ENCODE data around the gene ARMH3.
A peak's percentile ranks its signal among the peaks of the same experiment; 100 is the strongest.

The ARMH3 gene

DNA sequence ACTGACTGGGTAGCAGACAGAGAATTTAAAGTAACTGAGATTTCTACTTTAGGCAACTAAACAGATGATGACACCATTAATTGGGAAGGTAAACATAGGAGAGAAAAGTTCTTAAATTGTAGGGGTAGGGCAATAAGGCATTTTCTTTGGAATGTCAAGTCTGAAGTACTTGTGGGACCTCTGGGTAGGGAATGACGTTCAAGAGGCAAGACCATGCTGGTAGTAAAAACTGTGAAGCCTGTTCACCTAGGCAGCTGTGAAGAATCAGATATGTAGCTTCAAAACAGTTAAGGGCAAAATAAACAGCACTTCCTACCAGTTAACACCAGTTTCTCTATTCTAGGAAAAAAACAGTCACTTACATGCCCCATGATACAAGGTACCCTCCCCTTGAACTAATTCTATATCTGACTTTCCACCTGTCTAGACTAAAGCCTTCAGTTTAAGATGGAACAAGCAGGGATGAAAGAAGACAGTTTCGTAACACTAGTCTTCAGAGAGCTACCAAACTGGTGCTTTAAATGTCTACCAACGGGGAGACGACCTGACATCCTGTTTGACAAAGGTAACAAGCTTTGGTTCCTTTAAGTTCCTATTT, 149.3 kb downstream of the ARMH3 start:
- no peak overlapping the region for H3K4me3 ChIP-seq (ENCODE audit: low read depth, low read length)
- no peak for DNase-seq (ENCODE audit: low read depth)

DNA sequence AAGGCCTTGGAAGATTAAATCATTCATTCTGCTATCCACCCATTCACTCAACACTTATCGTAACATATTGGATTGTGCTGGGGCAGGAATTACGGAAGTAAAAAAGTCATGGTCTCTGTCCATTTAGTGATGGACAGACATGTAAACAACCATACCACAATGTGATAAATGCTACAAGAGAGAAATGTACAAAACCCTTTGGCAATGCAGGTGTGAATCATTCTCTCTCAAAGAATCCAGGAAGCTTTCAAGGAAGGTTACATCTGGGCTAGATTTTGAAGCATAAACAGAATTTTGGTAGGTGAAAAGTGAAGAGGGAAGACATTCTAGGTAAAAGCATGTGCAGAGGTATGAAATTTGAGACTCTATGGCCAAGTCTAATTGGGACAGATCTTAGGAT, 150.7 kb downstream of the ARMH3 start:
- no peak for DNase-seq (ENCODE audit: low read depth)
- no peak overlapping the region for H3K4me3 ChIP-seq (ENCODE audit: low read depth, low read length)

DNA sequence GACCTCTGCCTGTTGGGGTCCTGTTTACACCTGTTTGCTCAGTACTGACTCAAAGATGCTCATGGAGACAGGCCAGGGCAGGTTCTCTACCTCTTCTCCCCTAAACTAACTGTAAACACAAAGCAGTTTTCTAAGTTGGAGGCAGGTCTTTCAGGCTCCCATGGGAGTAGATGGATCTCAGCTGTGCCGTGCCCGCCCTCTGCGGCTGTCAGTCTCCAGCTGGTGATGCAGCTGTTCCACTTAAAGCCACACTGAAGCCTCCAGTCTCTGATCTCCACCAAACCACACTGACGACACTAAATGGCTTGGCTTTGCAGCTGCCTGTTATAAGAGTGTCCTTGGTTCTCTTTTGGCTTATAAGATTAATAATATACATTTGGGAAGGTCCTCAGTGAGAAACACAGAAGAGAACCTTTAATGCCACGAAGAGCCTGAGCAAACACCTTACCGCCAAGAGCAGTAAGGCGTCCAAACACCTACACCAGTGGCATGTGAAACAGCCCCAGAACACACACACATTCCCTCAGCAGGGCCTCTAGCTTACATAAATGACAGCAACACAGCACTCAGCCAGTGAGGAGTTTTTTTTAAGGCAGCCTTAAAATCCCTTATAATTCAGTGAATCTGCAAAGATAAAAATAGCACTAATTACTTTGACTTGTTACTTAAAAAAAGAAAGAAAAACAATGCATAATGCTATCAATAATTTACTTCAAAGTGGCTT, 152.0 kb downstream of the ARMH3 start:
- peak; percentile 55 for DNase-seq (ENCODE audit: low read depth)

DNA sequence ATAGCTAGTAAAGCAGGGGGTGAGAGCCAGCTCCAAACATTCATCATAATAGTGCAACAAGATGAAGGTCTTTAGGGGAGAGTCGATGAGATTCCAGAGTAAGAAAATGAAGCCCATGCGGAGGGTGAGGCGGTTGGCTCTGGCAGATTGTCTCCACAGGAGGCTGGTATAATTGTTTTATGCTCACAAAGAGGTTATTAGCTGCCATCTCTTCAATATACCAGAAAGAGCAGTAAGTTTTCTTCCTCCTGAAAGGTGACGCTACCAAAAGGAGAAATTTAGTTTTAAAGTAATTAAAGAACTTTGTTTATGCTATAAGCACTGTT, 153.2 kb downstream of the ARMH3 start:
- H3K4me3 ChIP-seq (ENCODE audit: low read depth, low read length): no peak overlapping the region
- DNase-seq (ENCODE audit: low read depth): no peak

More for the DNA sequence above, 152.0 kb downstream of the ARMH3 start:
- H3K4me3 ChIP-seq (ENCODE audit: low read depth, low read length): no peak overlapping the region

DNA sequence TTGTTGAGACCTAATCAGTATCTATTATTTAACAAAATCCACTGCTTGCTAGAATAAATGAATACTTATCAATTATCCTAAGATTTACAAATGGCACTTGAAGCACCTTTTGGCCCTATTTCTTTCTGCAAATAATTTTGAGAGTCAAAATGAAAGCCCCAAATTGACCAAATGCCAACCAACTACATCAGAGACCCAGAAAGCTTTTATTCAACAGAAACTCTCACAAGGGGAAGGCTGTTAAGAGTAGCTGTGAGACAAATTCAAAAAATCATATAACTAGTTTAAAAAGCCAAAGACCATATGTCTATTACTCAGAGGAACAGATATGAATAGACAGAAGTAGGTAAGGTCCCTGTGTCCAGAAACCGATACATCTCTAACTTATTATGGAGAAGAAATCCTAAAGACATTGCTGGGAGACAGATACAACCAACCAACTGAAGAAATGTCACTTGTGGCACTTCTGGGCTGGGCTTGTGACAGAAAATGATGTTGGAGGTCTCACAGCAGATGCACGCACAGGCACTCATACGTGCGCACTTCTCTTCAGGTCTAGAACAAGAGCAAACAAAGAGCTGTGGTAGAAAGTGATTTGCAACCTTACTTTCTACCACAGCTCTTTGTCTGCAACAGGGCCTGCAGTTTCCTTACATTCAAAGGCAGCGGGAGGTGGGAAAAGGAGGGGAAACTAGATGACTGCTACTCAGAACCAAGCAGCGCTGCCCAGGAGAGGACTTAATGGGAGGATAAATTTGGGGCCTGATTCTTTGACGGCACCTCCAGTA, 153.7 kb downstream of the ARMH3 start:
- H3K4me3 ChIP-seq (ENCODE audit: low read depth, low read length): no peak overlapping the region
- no peak for DNase-seq (ENCODE audit: low read depth)

DNA sequence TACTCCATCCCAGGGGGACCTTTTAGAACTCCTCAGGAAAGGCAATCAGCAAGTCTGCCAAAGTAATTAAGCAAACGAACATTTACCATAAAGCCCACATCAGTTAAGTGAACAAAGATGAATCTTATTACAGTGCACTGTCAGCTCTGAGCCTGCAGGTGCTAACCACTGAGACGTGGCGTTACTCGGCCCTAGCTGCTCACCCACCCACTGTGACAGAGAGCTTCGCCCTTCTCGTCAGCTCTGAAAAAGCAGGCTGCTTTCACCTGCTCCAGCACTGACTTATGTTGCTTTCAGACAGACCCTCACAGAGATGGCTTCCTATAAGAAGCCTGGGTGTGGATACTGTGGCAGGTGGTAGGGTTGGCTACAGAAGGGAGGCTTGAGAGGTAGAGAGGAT, 154.6 kb downstream of the ARMH3 start:
- DNase-seq (ENCODE audit: low read depth): no peak

DNA sequence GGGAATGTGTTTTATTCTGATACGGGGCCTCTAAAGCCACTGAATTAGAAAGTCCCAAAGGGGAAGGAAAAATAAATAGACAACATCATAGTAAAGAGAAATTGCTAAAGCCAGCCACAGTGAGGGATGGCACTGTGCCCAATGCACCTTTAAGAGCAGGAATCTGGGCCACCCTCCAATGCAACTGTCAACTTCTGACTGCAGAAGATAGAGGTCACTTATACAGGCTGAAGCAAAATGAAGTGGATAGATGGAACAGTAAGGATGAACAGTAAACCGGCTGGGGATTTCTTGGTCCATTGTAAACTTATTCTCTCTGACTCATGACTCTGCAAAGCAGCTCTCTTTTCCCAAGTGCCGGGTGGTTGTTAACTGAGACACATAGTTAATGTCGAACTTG, 158.3 kb downstream of the ARMH3 start:
- peak; percentile 8 for DNase-seq (ENCODE audit: low read depth)
- no peak overlapping the region for H3K4me3 ChIP-seq (ENCODE audit: low read depth, low read length)

More for the DNA sequence above, 154.6 kb downstream of the ARMH3 start:
- H3K4me3 ChIP-seq (ENCODE audit: low read depth, low read length): no peak overlapping the region

DNA sequence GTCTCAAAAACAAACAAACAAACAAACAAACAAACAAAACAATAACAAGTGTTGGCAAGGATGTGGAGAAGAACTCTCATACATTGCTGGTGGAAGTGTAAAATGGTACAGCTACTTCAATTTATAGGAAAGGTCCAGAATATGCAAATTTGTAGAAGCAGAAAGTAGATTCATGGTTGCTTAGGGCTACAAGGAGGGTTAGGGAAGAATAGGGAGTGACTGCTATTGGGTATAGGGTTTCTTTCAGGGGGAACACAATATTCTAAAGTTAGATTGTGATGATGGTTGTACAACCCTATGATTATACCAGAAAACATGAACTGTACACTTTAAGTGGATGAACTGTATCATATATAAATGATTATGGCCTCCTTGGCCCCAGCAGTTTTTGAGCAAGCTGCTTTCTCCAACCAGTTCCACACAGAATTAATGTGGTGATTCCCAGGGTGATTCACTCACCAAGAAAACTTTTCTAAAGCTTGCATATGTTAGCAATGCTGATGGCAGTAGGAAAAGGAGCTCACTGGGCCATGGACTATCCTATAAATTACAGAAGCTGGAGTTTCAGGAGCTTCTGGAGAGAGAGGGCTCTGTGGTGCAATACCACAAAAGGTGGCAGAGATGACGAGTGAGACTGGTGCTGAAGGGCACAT, 159.6 kb downstream of the ARMH3 start:
- no peak for DNase-seq (ENCODE audit: low read depth)
- no peak overlapping the region for H3K4me3 ChIP-seq (ENCODE audit: low read depth, low read length)

DNA sequence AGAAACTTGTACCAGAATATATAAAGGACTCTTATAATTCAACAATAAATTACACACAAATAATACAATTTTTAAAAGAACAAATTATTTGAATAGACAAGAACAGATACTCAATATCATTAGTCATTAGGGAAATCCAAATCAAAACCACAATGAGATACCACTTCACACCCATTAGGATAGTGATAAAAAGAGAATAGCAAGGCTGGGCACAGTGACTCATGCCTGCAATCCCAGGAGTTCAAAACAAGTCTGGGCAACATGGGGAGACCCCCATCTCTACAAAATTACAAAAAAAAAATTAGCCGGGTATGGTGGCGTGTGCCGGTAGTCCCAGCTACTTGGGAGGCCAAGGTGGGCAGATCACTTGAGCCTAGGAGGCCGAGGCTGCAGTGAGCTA, 160.2 kb downstream of the ARMH3 start:
- H3K4me3 ChIP-seq (ENCODE audit: low read depth, low read length): no peak overlapping the region
- no peak for DNase-seq (ENCODE audit: low read depth)

DNA sequence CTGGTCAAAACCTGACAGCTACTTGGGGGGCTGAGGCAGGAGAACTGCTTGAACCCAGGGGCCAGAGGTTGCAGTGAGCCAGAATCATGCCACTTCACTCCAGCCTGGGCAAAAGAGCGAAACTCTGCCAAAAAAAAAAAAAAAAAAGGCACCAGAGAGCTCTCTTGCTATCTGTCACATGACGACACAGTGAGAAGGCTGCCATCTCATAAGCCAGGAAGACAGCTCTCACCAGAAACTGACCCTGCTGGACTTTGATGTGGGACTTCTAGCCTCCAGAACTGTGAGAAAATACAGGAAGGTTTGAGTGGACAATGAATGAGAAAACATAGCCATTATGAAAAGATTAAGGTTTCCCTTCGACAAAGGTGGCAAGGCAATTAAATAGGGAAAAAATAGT, 161.2 kb downstream of the ARMH3 start:
- DNase-seq (ENCODE audit: low read depth): no peak
- no peak overlapping the region for H3K4me3 ChIP-seq (ENCODE audit: low read depth, low read length)

DNA sequence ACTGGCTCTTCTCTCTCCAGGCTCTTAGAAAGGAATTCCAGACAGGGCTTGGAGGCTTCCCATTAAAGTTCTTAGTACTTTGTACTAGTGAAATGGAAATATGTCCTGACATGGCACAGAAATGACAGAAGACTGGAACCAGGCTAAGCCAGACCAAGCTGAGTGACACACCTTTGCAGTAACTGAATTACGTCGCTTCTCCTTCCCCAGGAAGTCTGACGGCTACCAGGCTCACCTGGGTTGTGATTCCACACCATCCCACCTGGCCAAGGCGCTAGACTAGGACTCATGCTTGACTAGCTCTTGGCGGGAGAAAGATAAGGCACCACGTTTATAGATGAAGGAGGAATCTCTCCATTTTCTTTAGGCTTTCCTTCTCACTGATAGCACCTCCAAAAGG, 161.7 kb downstream of the ARMH3 start:
- H3K4me3 ChIP-seq (ENCODE audit: low read depth, low read length): no peak overlapping the region
- DNase-seq (ENCODE audit: low read depth): no peak

DNA sequence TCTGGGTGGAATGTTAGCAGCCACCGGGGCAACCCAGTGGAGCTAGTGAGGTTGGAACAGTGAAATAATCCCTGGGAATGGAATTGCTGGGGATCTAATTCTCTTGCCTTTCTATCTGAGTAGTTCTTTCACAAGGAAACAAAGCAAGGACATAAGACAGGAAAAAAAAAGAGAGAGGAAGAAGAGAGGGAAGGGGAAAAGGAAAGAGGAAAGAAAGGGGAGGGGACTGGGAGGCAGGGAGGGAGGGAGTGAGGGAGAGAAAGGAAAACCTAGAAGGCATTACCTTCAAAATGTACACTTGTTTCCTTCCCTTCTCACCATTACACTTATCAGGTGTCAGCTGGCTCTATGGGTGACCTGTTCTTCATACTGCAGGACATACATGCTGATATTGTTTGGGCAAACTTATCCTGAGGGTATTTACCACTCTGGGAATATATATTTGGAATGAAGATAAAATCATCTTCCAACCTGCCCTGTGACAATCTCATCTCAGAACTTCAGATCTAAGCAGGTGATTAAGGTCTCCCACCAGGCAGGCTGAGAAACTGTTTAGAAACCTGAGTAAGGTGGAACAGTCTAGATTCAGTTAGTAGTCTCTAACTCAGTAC, 162.4 kb downstream of the ARMH3 start:
- no peak overlapping the region for H3K4me3 ChIP-seq (ENCODE audit: low read depth, low read length)
- no peak for DNase-seq (ENCODE audit: low read depth)

DNA sequence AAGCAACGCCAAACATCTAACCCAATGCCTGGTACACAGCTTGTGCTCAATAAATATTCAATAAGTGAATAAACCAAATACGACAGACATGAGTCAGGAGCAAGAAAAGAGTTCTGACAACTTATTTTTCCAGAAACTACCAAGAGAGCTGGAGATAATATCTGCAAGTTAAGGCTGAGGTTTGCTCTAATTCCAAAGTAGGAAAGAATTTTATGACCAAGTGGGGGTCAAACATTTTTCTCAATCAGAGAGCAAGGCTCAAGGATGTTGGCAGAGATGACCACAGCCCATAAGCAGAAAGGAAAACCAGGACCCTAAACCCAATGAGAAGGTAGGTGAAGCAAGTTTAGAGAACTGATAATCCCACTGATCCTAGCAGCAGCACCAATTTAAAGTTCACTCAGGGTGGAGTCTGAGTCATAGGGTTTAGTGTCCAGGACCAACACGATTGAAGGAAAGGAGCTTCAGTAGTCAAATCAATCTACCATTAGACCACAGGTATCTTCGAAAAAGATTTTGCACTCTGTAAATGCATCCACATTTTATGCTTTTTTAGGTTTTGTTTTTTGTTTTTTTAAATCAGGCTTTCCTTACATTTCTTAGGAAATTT, 163.1 kb downstream of the ARMH3 start:
- no peak for DNase-seq (ENCODE audit: low read depth)

DNA sequence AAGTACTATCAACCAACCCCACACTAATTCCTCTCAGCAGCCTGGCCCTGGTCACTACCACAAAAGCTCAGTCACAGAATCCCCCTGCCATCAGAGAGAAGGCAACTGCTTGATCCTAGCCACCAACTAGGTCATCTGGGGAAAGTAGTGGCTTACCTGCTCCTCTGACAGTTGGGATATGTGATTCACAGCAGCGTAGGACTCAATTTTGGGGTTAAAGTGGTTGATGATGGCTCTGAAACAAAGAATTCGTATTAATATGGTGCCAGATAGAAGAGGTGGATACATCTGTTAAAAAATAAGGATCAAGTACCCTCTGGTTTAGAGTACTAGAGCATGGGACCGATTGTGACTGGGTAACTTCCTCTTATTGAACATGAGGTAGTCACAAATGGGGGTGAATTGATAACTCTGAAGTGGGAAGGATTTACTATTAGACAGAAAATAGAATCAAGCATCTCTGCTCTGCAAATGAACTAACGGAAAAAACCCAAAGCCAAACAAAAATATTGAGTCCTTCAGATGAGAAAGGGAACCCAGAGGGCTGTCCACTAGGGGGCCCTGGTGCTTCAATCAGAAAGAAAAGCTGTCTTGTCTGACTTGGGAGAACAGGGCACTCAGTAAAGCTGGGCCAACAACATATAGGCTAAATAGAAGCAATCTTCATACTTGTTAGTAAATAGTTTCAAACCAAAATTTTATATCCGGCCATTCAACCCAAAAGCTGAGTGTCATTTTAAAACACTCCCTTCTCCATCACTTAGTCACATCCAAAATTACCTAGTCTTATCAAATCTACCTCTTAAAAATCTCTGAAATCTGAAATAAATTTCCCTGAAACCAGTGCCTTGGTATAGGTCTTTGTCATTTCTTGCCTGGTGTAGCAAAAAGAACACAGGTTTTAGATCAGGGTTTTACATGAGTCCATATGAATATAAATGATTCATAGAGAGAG, 166.4 kb downstream of the ARMH3 start:
- peak; percentile 32 for DNase-seq (ENCODE audit: low read depth)
- no peak overlapping the region for H3K4me3 ChIP-seq (ENCODE audit: low read depth, low read length)

More for the DNA sequence above, 163.1 kb downstream of the ARMH3 start:
- H3K4me3 ChIP-seq (ENCODE audit: low read depth, low read length): no peak overlapping the region

DNA sequence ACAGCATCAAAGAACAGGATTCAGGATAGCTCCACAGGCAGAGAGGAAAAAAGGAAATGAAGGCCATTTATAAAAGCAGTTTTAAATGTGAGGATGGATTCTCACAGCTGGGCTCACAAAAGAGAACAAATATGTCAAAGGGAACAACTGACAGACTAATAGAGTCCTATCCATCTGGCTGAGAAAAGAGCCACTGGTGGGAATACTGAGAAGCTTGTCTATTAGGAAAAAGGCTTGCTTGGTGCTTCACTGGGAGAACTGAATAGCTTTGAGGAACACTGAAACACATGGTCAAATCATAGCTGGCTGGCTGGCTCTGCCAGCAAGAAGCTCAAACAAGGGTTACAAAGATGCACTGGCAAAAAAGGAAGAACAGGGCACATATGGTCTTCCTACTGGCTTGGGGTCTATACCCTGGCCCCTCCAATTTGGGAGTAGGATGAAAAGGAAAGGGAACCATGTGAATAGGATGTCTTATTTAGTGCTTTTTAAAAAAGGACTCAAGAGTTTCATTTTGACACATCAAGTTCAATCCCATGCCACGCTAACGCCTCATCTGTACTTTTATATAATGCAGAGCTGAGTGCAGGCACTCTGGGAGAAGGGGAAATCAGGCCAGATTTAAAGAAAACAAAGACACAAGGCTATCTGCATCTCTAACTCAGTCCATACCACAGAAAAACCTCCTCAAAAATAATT, 167.6 kb downstream of the ARMH3 start:
- DNase-seq (ENCODE audit: low read depth): no peak
- no peak overlapping the region for H3K4me3 ChIP-seq (ENCODE audit: low read depth, low read length)

DNA sequence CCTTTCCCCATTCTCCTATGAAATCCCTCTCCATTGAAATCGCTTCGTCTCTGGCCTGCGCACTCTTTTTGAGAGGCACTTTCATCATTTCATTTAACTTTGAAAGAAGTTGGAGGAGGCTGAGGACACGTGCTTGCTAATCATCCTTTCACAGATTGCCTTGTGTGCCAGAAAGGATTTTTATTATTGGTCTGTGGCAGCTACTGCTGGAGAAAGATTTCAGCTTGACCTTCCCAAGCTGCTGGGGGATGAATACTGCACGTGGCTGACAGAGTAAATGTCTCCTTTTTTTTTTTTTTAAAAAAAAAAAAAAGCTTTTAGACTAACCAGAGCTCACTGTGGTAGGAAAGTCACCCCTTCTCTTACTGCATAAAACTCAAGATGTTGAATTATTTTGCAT, 168.2 kb downstream of the ARMH3 start:
- no peak overlapping the region for H3K4me3 ChIP-seq (ENCODE audit: low read depth, low read length)
- no peak for DNase-seq (ENCODE audit: low read depth)

DNA sequence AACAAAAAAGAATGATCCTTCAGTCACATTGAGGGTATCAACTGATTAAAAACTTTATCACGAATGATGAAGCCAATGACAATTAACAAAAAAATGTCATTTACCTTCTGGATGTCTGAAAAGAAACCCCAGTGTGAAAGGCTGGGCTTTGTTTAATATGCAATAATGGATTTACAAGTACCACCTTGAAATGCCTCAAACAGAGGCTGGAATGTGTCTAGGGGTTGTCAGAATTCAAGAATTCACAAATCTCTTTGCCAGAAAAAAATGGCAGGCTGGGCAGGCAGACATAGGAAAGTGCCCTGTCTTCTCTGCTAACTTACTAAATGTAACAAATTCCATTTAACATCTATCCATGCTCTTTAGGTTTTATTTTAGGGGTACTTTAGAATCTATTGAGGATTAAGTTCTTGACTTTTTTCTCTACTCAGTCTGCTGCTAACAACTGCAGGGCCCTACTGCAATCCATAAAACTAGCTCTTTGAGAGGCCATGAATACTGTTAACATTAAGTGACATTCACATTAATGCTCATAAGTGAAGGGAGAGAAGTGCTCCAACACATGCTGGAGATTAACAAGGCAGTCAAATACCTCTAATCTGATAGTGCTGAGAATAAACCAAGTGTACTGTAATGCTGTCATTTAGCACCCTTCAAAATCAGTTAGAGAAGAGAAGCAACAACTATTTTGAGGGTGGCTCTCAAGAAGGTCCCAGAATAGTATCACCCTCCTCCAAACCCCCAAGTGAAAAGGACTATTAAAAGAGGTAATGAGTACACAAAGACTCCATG, 169.3 kb downstream of the ARMH3 start:
- H3K4me3 ChIP-seq (ENCODE audit: low read depth, low read length): no peak overlapping the region
- no peak for DNase-seq (ENCODE audit: low read depth)
